T-helper 2 cell treated with Interferon-gamma antibody and Interleukin-4, amounts not matched to agents 100 ng/mL and 5 ng/mL, for 36 hours (primary cell): ENCODE results near the gene SLC5A9. TPM values are rescaled to one million over a fixed set of nuclear protein-coding genes. Genes with fewer than 3 reads are reported as not detected.

Source experiments
- total RNA-seq: library from RNA; stranded (reverse); gene quantifications from 2 replicates; pipeline ENCODE4 v1.2.3, GENCODE V29; 2022

The SLC5A9 gene
- total RNA-seq, 1 donor from 2014 or later = not detected

Other genes with a start within 250 kb of the SLC5A9 start
- gene TRABD2B, start 225.3 kb upstream of the SLC5A9 start, total RNA-seq = not detected in 2 replicates
- gene SPATA6, start 249.5 kb downstream of the SLC5A9 start, total RNA-seq = 0.27 and 0.52 TPM in 2 replicates